ENCODE data around the gene APOA1. TPM values are rescaled to one million over a fixed set of nuclear protein-coding genes. Genes with fewer than 3 reads are reported as not detected.

The APOA1 gene
- total RNA-seq, 1 donor from 2014 or later = not detected

- intact Hi-C loops (cut with micrococcal nuclease) = no loop called here
- no peak for DNase-seq
- Mint-ChIP-seq H3K27me3 (no peaks in the 10 kb centered on the region), H3K36me3 (ENCODE audit: low read depth) (no peaks in the 10 kb centered on the region), H3K4me1 (no peaks in the 10 kb centered on the region), H3K4me3 (no peak overlapping the region), H3K9me3 (no peaks in the 10 kb centered on the region), H3K27ac (no peak overlapping the region)
These were observed 10.5 kb downstream of the APOA1 start for GRCh38 chr11:116826751-116827431.

- no peak overlapping the region for H3K4me3 Mint-ChIP-seq
- H3K9me3 Mint-ChIP-seq = no peaks in the 10 kb centered on the region
- no peaks in the 10 kb centered on the region for H3K27me3 Mint-ChIP-seq
- no peaks in the 10 kb centered on the region for H3K36me3 Mint-ChIP-seq (ENCODE audit: low read depth)
- H3K27ac Mint-ChIP-seq = no peak overlapping the region
- intact Hi-C loops (cut with micrococcal nuclease) = no loop called here
- no peaks in the 10 kb centered on the region for H3K4me1 Mint-ChIP-seq
- no peak for DNase-seq
These were observed 11.3 kb downstream of the APOA1 start for GRCh38 chr11:116825854-116826750.

DNA sequence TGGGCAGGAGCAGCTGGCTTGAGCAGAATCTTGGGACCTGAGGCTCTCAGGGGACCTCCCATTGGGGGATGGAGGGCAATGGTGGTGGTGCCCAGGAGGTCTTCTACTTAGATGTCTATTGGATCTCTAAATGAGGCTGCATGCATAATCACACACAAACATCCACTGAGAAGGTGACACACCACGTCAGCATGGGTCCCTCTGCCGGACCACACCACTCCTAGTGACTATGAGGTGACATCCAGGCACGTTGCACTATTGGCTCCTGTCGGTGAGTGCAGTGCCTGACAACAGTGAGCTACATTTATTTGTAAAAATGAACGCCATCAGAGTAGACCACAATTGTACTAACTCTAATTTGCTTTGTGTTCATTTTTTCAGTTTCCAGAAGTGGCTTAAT, 12.0 kb downstream of the APOA1 start:
- no peak for DNase-seq
- H3K27ac Mint-ChIP-seq = no peak overlapping the region
- no peaks in the 10 kb centered on the region for H3K27me3 Mint-ChIP-seq
- no peak overlapping the region for H3K4me3 Mint-ChIP-seq
- no peaks in the 10 kb centered on the region for H3K9me3 Mint-ChIP-seq
- intact Hi-C loops (cut with micrococcal nuclease) = no loop called here
- no peaks in the 10 kb centered on the region for H3K36me3 Mint-ChIP-seq (ENCODE audit: low read depth)
- H3K4me1 Mint-ChIP-seq = no peaks in the 10 kb centered on the region

GRCh38 chr11:116823031-116823843, 14.2 kb downstream of the APOA1 start, which contains the start of gene APOA4:
Gene APOA4, minus strand, starts transcription at chr11:116823304. Its CDS starts 113 bp downstream, at chr11:116823191.
- Mint-ChIP-seq H3K4me1 (no peaks in the 10 kb centered on the region), H3K27me3 (no peaks in the 10 kb centered on the region), H3K36me3 (ENCODE audit: low read depth) (no peaks in the 10 kb centered on the region)

GRCh38 chr11:116822575-116822974, 14.8 kb downstream of the APOA1 start:
- H3K4me1 Mint-ChIP-seq = no peaks in the 10 kb centered on the region
- no peaks in the 10 kb centered on the region for H3K9me3 Mint-ChIP-seq
- intact Hi-C loops (cut with micrococcal nuclease) = no loop called here
- no peaks in the 10 kb centered on the region for H3K36me3 Mint-ChIP-seq (ENCODE audit: low read depth)
- H3K27me3 Mint-ChIP-seq = no peaks in the 10 kb centered on the region
- no peak overlapping the region for H3K27ac Mint-ChIP-seq
- DNase-seq = no peak
- no peak overlapping the region for H3K4me3 Mint-ChIP-seq

More at GRCh38 chr11:116823031-116823843, 14.2 kb downstream of the APOA1 start, which contains the start of gene APOA4:
- Mint-ChIP-seq H3K27ac (no peak within 1 kb of the TSS), H3K4me3 (no peak within 1 kb of the TSS), H3K9me3 (no peaks in the 10 kb centered on the region)
- intact Hi-C loops (cut with micrococcal nuclease) = no loop called here
- DNase-seq = no peak

- Mint-ChIP-seq H3K4me3 (no peak overlapping the region), H3K27ac (no peak overlapping the region), H3K9me3 (no peaks in the 10 kb centered on the region), H3K27me3 (no peaks in the 10 kb centered on the region), H3K4me1 (no peaks in the 10 kb centered on the region), H3K36me3 (ENCODE audit: low read depth) (no peaks in the 10 kb centered on the region)
- peak; percentile 50 for DNase-seq
- intact Hi-C loops (cut with micrococcal nuclease) = no loop called here
These were observed 16.1 kb downstream of the APOA1 start for GRCh38 chr11:116821050-116821918.

GRCh38 chr11:116819049-116819448, 18.4 kb downstream of the APOA1 start:
- Mint-ChIP-seq H3K27me3 (no peaks in the 10 kb centered on the region), H3K4me3 (no peak overlapping the region), H3K9me3 (no peaks in the 10 kb centered on the region), H3K4me1 (no peaks in the 10 kb centered on the region), H3K36me3 (ENCODE audit: low read depth) (no peaks in the 10 kb centered on the region), H3K27ac (no peak overlapping the region)
- intact Hi-C loops (cut with micrococcal nuclease) = no loop called here
- DNase-seq = no peak

DNA sequence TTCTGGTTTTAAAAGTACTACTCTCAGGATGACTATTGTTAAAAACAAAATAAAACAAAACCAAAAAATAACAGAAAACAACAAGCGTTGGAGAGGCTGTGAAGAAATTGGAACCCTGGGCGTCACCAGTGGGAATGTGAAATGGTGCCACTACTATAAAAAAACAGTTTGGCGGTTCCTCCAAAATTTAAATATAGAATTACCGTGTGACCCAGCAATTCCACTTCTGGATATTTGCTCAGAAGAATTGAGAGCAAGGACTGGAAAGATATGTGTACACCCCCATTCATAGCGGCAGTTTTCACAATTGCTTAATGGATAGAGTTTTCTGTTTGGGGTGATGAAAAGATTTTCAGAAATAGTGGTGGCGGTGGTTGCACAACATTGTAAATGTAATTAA, 22.9 kb downstream of the APOA1 start:
- H3K36me3 Mint-ChIP-seq (ENCODE audit: low read depth) = no peaks in the 10 kb centered on the region
- H3K9me3 Mint-ChIP-seq = no peaks in the 10 kb centered on the region
- no peaks in the 10 kb centered on the region for H3K4me1 Mint-ChIP-seq
- no peak for DNase-seq
- H3K4me3 Mint-ChIP-seq = no peak overlapping the region
- intact Hi-C loops (cut with micrococcal nuclease) = no loop called here
- H3K27me3 Mint-ChIP-seq = peaks cover 6% of the 10 kb centered on the region
- no peak overlapping the region for H3K27ac Mint-ChIP-seq

DNA sequence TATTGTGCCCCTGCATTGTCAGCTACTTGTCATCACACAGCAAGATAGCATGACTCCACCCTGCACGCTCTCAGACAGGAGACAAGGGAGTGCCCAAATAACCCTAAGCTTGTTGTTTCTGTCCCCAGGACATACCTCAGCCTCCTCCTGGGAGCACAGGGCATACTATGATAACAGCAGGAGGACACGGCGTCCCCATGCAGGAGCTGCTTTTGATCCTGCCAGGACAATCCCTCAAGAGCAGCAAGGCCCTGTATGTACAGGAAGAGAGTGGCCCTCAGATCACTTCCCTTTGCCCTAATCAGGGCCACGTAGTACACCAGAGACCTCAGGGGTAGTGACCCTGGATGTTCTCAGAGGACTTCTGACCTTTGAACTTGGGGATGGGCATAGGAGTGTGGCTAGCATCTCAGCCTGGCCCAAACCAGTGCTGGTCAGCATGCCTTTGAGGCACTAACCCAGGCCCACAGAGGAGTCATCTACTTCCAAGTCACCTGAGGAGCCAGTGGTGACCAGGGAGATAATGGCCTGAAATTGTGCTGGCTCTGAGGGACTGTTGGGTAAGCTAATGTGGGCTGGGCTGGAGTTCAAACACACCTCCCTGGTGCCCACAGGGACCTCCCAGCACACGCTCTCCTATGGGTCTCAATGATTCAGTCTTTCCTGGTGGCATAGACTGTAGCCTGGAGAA, 23.5 kb downstream of the APOA1 start:
- H3K9me3 Mint-ChIP-seq = no peaks in the 10 kb centered on the region
- intact Hi-C loops (cut with micrococcal nuclease) = no loop called here
- no peaks in the 10 kb centered on the region for H3K4me1 Mint-ChIP-seq
- peaks cover 9% of the 10 kb centered on the region for H3K27me3 Mint-ChIP-seq
- DNase-seq = peak; percentile 55
- H3K27ac Mint-ChIP-seq = no peak overlapping the region
- no peak overlapping the region for H3K4me3 Mint-ChIP-seq
- no peaks in the 10 kb centered on the region for H3K36me3 Mint-ChIP-seq (ENCODE audit: low read depth)

DNA sequence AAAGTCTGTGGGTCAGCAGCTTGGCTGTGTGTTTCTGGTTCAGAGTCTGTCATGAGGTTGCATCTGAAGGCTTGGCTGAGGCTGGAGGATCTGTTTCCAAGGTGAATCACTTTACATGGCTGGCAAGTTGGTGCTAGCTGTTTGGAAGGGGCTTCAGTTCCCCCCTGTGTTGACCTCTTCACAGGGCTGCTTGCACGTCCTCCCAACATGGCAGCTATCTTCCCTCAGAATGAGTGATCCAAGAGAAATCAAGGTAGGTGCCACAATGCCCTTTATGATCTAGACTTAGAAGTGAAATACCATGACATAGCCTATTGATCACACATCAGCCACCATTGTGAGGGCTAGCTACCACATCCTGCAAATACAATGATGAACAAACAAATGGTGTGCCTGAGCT, 24.3 kb downstream of the APOA1 start:
- Mint-ChIP-seq H3K4me1 (no peaks in the 10 kb centered on the region), H3K27me3 (peaks cover 9% of the 10 kb centered on the region), H3K4me3 (no peak overlapping the region), H3K36me3 (ENCODE audit: low read depth) (no peaks in the 10 kb centered on the region), H3K9me3 (no peaks in the 10 kb centered on the region), H3K27ac (no peak overlapping the region)
- DNase-seq = peak; percentile 54
- intact Hi-C loops (cut with micrococcal nuclease) = no loop called here

GRCh38 chr11:116812109-116812508, 25.3 kb downstream of the APOA1 start:
- no peak overlapping the region for H3K4me3 Mint-ChIP-seq
- H3K9me3 Mint-ChIP-seq = no peaks in the 10 kb centered on the region
- H3K27ac Mint-ChIP-seq = no peak overlapping the region
- H3K4me1 Mint-ChIP-seq = no peaks in the 10 kb centered on the region
- intact Hi-C loops (cut with micrococcal nuclease) = no loop called here
- peaks cover 16% of the 10 kb centered on the region for H3K27me3 Mint-ChIP-seq
- no peak for DNase-seq
- H3K36me3 Mint-ChIP-seq (ENCODE audit: low read depth) = no peaks in the 10 kb centered on the region

- Mint-ChIP-seq H3K9me3 (no peaks in the 10 kb centered on the region), H3K4me1 (no peaks in the 10 kb centered on the region), H3K36me3 (ENCODE audit: low read depth) (no peaks in the 10 kb centered on the region), H3K27ac (no peak overlapping the region), H3K27me3 (peaks cover 17% of the 10 kb centered on the region), H3K4me3 (no peak overlapping the region)
- intact Hi-C loops (cut with micrococcal nuclease) = no loop called here
- DNase-seq = no peak
These were observed 26.2 kb downstream of the APOA1 start for GRCh38 chr11:116811194-116811593.

Measured in activated CD4-positive, alpha-beta T cell treated with anti-CD3 and anti-CD28 coated beads, Interleukin-2, amount 10 ng/mL, durations not matched to agents 24 days and 14 days (primary cell).